NCI-H2227 (cell line): ENCODE measurements around the gene SLC23A2.
A peak's percentile ranks its signal among the peaks of the same experiment; 100 is the strongest.

Experiments
- DNase-seq: peaks from one replicate; lab custom pipeline; 2025; ENCODE audit not compliant: unreplicated experiment; lab: John Stamatoyannopoulos, UW

Gene SLC23A2

GRCh38 chr20:4820806-4821518, 180.3 kb downstream of the SLC23A2 start:
- peak; percentile 28 for DNase-seq

GRCh38 chr20:4819901-4820300, 181.4 kb downstream of the SLC23A2 start:
- no peak for DNase-seq

- no peak for DNase-seq
Observed at GRCh38 chr20:4817230-4817671, 184.1 kb downstream of the SLC23A2 start.

- no peak for DNase-seq
Observed at GRCh38 chr20:4815628-4816027, 185.7 kb downstream of the SLC23A2 start.

DNA sequence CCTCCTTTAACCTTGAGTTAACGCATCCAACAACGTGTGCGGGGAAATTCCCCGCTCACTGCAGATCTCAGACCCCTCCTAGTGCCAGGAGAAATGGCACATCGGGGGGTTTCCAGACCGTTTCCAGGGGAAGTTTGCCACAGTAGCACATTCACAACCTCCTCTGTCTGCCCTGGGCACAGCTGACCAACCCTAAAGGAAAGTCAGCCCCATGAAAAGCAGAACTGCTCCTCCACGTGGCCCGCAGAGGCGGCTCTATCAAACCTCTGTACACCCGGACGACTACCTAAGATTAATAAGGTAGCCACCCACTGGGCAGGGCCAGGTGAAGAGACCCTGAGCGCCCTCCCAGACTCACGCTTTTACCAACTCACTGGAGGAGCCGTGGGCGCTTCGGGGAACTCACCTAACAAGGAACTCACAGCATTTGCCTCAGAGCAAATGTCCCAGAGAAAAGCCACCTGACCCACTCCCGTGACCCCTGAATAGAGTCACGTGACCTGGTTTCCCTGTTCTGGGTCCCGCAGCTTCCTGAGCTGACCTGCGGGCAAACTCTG, 186.5 kb downstream of the SLC23A2 start:
- no peak for DNase-seq

GRCh38 chr20:4813863-4814695, 187.2 kb downstream of the SLC23A2 start:
- no peak for DNase-seq

GRCh38 chr20:4813076-4813862, 188.0 kb downstream of the SLC23A2 start:
- no peak for DNase-seq

- DNase-seq, result no peak
Observed at GRCh38 chr20:4812641-4813075, 188.7 kb downstream of the SLC23A2 start.

DNA sequence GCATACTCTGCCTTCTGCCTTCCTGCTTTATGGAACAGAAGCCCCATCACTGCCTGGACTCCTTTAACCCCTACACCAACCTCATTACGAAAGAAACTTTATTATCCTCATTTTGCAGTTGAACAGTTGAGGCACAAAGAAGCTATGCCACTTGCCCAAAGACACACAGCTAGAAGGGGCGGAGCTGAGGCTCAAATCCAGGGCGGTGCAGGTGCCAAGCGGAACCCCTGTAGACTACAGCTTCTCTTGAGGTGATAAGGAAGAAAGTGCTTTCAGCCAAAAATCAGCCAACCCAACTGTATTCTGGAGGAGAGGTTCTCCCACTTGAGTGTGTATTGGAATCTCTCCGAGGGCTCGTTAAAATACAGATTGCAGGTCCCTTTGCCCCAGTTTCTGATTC, 189.1 kb downstream of the SLC23A2 start:
- no peak for DNase-seq

DNA sequence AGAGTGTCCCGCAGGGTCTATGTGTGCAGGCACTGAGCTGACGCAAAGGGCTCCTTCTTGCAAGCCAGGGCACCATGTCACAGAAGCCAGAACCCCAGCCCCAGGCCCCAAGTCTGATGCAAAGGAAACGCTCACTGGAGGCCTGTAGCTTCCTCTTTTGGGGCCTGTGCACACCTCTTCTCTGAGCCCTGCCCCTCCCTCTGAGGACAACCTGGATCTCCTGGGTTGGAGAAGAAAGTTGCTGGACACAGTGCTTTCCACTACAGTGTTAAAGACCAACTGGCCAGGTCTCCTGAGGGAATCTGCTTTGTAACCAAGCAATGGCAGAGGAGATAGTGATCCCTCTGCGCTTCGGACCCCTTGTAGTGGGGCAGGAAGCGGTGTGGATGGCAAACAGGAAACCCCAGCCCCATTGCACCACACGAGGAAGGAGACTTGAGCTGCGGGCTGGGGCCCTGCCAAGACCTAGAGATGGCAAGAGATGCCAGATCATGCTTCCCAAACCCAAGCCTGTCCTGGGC, 189.6 kb downstream of the SLC23A2 start:
- DNase-seq, result no peak

GRCh38 chr20:4811257-4811656, 190.1 kb downstream of the SLC23A2 start:
- DNase-seq, result no peak

DNA sequence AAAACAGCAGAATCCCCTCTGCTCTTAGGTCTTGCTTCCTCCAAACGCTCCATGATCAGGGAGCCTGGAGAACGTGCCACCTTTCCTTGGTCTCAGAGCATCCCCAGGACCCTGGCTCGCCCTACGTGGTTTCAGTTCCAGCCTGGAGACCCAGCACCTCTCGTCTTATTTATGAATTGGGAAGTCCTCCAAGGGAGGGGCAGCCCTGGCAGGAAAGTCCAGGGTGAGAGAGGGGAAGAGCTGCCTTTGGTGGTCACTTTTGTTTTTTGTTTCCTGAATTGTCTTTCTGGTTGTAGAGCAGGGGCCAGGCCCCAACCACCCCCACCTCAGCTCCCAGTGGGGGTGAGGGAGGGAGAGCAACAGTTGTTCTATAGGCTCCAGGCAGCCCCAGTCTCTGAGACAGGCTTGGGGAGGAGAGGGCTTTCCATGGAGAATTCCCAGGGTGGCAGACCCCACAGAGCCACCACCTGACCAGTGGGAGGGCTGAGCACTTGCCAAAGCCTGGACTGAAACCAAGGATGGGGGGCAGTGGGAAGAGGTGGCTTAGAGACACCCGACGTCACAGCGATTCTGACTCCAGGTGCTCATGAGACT, 190.8 kb downstream of the SLC23A2 start:
- DNase-seq, result no peak

- DNase-seq, result no peak
Observed at GRCh38 chr20:4809707-4810106, 191.6 kb downstream of the SLC23A2 start.

- DNase-seq, result no peak
Observed at GRCh38 chr20:4808872-4809271, 192.4 kb downstream of the SLC23A2 start.

DNA sequence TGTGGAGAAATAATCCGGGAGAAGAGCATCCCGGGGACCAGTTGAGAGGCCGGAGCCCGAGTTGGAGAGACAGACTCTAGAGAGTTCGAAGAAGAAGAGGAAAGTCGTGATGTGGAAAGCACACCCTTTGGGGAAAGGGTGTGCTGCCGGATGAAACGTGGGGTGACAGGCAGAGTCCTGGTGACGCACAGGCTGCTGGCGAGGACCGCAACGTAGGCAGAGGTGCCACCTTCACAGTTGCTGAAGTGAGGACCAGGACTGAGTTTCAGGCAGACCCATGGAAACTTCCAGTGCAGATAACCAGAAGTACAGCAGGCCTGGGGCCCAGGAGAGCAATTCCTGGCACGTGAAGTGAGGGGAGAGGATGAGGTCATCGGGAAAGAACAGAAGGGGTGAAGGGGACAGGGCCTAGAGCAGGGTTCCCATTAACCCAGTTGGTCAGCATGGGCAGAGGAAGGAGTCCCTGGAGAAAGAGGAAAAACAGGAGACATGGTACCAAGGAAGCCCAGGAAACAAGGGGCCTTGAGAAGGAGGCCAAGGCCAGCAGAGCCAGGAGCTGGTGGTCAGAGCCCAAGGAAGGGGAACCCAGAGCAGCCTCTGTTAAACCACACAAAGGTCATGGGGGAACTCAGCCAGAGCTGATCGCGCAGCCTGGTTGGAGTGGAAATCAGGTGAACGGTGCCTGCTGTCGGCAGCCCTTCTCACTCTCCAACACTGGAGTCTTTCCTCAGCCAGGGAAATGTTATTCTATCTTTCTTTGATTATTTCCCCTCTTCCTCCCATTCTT, 195.5 kb downstream of the SLC23A2 start:
- DNase-seq, result no peak

DNA sequence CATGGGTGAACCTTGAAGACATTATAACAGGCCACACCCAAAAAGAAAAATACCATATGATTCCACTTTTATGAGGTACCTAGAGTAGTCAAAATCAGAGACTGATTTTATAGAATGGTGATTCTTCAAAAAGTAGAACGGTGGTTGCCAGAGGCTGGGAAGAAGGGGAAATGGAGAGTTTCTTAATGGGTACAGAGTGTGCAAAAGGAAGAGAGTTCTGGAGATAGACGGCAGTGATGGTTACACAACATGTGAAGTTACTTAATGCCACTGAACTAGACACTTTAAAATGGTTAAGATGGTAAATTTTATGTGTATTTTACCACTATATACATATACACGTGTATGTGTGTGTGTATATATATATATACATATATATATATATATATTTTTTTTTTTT, 198.8 kb downstream of the SLC23A2 start:
- no peak for DNase-seq
